ENCODE measurements around the gene ACTR8. TPM values are rescaled to one million over a fixed set of nuclear protein-coding genes. Genes with fewer than 3 reads are reported as not detected.

The ACTR8 gene
- total RNA-seq, 6 experiments from 2014 or later = 43.3 to 47.6 (median 45.6) TPM

- no peak overlapping the region for H3K27ac Mint-ChIP-seq
Observed at GRCh38 chr3:53884623-53885022, 2.7 kb upstream of the ACTR8 start.

GRCh38 chr3:53883008-53883407, 1.1 kb upstream of the ACTR8 start:
- H3K4me1 Mint-ChIP-seq (ENCODE audit: low read depth) = peaks cover 22% of the 10 kb centered on the region
- H3K27me3 Mint-ChIP-seq (ENCODE audit: insufficient read depth) = no peaks in the 10 kb centered on the region
- peak overlapping the region; percentile 97; the same call in 1 of the 2 replicates for H3K4me3 Mint-ChIP-seq
- TF ChIP-seq CTCF (IDR thresholded peaks at IDR 0.05) = no peak
- H3K36me3 Mint-ChIP-seq (ENCODE audit: low read depth) = peaks cover 16% of the 10 kb centered on the region
- no peak for DNase-seq
- no peak overlapping the region for H3K27ac Mint-ChIP-seq
- no peaks in the 10 kb centered on the region for H3K9me3 Mint-ChIP-seq

More at GRCh38 chr3:53884623-53885022, 2.7 kb upstream of the ACTR8 start:
- Mint-ChIP-seq H3K27me3 (ENCODE audit: insufficient read depth) (no peaks in the 10 kb centered on the region), H3K9me3 (no peaks in the 10 kb centered on the region), H3K36me3 (ENCODE audit: low read depth) (peaks cover 18% of the 10 kb centered on the region), H3K4me1 (ENCODE audit: low read depth) (peaks cover 28% of the 10 kb centered on the region), H3K4me3 (no peak overlapping the region)
- no peak for TF ChIP-seq CTCF (IDR thresholded peaks at IDR 0.05)
- DNase-seq = no peak

GRCh38 chr3:53880396-53881345, 1.3 kb downstream of the ACTR8 start:
- Mint-ChIP-seq H3K9me3 (no peaks in the 10 kb centered on the region), H3K27ac (peak overlapping the region; percentile 95), H3K27me3 (ENCODE audit: insufficient read depth) (no peaks in the 10 kb centered on the region), H3K4me3 (peak overlapping the region; percentile 97), H3K4me1 (ENCODE audit: low read depth) (peaks cover 22% of the 10 kb centered on the region), H3K36me3 (ENCODE audit: low read depth) (peaks cover 35% of the 10 kb centered on the region)
- DNase-seq = peak; percentile 17
- TF ChIP-seq CTCF (IDR thresholded peaks at IDR 0.05) = no peak; the same call in 1 of the 2 replicates

- Mint-ChIP-seq H3K36me3 (ENCODE audit: low read depth) (peaks cover 35% of the 10 kb centered on the region), H3K9me3 (no peaks in the 10 kb centered on the region), H3K4me1 (ENCODE audit: low read depth) (no peaks in the 10 kb centered on the region), H3K27me3 (ENCODE audit: insufficient read depth) (peaks cover 2% of the 10 kb centered on the region; the same call in 1 of the 2 replicates), H3K27ac (no peak overlapping the region), H3K4me3 (no peak overlapping the region)
- TF ChIP-seq CTCF (IDR thresholded peaks at IDR 0.05) = no peak
- no peak for DNase-seq
Observed at GRCh38 chr3:53865732-53866499, 16.0 kb downstream of the ACTR8 start.

- no peak for DNase-seq
- no peak overlapping the region for H3K27ac Mint-ChIP-seq
- peaks cover 27% of the 10 kb centered on the region for H3K36me3 Mint-ChIP-seq (ENCODE audit: low read depth)
- no peaks in the 10 kb centered on the region for H3K4me1 Mint-ChIP-seq (ENCODE audit: low read depth)
- H3K27me3 Mint-ChIP-seq (ENCODE audit: insufficient read depth) = peaks cover 2% of the 10 kb centered on the region; the same call in 1 of the 2 replicates
- H3K4me3 Mint-ChIP-seq = no peak overlapping the region
- TF ChIP-seq CTCF (IDR thresholded peaks at IDR 0.05) = no peak
- H3K9me3 Mint-ChIP-seq = no peaks in the 10 kb centered on the region
Observed at GRCh38 chr3:53863145-53863544, 18.8 kb downstream of the ACTR8 start.

All from HFFc6 (cell line).